Right lobe of liver (tissue), 4 donors: Measurements from ENCODE around the gene RGSL1.

Experiments used
- POLR2A ChIP-seq: fragments of 450-650 bp; IDR thresholded peaks from one replicate; pipeline ENCODE4 v1.6.1; 2017; ENCODE audit warnings: antibody characterized with exemption, mild to moderate bottlenecking
- TF ChIP-seq, protein P1 (sequence below), 4 donors: fragments of 200-600 bp in 3 of 4; fragments of 450-650 bp in 1 of 4; IDR thresholded peaks; one replicate each; pipeline versions ENCODE4 v1.5.1 to v1.8.0; 2016 to 2022; ENCODE audit warnings: antibody characterized with exemption in 4 of 4, mild to moderate bottlenecking in 2 of 4
- donor health status: DM: no; HTN: no; CAD: no.
- donor health status: DM: no; HTN: no; CAD: no.
- donor health status: DM: no; HTN: yes; CAD: no.

DNA sequence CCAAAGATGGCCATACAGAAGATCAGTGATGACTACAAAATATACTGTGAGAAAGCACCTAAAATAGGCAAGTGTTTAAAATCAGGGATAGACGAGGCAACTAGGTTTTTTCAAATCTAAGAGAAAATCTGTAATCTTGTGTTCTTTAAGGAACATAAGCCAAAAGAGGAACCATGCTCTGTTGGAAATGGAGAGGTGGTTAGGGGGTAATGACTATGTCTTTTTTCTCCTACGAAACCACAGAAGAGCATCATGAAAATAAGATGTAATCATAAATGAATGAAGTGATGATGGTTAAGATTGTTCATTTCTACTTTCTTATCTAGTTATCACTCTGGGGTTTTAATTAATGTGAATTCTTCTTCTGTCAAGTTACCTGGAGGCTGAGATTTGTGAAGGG is 43.1 kb downstream of the RGSL1 start:
- TF ChIP-seq, protein P1, sequence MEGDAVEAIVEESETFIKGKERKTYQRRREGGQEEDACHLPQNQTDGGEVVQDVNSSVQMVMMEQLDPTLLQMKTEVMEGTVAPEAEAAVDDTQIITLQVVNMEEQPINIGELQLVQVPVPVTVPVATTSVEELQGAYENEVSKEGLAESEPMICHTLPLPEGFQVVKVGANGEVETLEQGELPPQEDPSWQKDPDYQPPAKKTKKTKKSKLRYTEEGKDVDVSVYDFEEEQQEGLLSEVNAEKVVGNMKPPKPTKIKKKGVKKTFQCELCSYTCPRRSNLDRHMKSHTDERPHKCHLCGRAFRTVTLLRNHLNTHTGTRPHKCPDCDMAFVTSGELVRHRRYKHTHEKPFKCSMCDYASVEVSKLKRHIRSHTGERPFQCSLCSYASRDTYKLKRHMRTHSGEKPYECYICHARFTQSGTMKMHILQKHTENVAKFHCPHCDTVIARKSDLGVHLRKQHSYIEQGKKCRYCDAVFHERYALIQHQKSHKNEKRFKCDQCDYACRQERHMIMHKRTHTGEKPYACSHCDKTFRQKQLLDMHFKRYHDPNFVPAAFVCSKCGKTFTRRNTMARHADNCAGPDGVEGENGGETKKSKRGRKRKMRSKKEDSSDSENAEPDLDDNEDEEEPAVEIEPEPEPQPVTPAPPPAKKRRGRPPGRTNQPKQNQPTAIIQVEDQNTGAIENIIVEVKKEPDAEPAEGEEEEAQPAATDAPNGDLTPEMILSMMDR (IDR thresholded peaks at IDR 0.05) = no peak
- TF ChIP-seq POLR2A = no peak
